A673 (cell line): ENCODE results near the gene INTS12. TPM values are rescaled to one million over a fixed set of nuclear protein-coding genes. Genes with fewer than 3 reads are reported as not detected.

ENCODE experiments used
- BruUV-seq: library from RNA; stranded (reverse); fragments of 400-500 nt; replicated peaks from 2 replicates; lab custom pipeline; 2021; lab: Mats Ljungman, UMichigan
- CTCF ChIA-PET: fragments of 300-600 bp; sonication (Branson Sonifier 250); formaldehyde crosslinking; loops from one replicate; lab custom pipeline; 2022; ENCODE audit warnings: antibody characterized with exemption; lab: Charles Lee
- POLR2A ChIA-PET: fragments of 300-600 bp; sonication (Branson Sonifier 250); formaldehyde crosslinking; loops from one replicate; lab custom pipeline; 2022; ENCODE audit warnings: antibody characterized with exemption; ENCODE audit not compliant: low non-redundant PET; lab: Charles Lee
- DNase-seq: peaks from one replicate; pipeline ENCODE4 v3.0.0-alpha.2; 2015; ENCODE audit warnings: low spot score
- H3K27ac ChIP-seq: fragments of 200-600 bp; sonication (generic); 2 replicates; pipeline ENCODE4 v1.5.1; 2016; ENCODE audit warnings: mixed run types, low read depth, mild to moderate bottlenecking, mixed read lengths, antibody characterized with exemption, low read length; ENCODE audit not compliant: poor library complexity, severe bottlenecking
- H3K27me3 ChIP-seq: fragments of 200-600 bp; sonication (generic); replicated peaks from 2 replicates; pipeline ENCODE4 v1.6.1; 2017; ENCODE audit warnings: mixed run types, low read depth, mild to moderate bottlenecking, mixed read lengths, antibody characterized with exemption, low read length; ENCODE audit not compliant: insufficient read depth, poor library complexity
- H3K36me3 ChIP-seq: fragments of 200-600 bp; sonication (generic); 2 replicates; pipeline ENCODE4 v1.6.1; 2016; ENCODE audit warnings: mixed run types, mild to moderate bottlenecking, mixed read lengths, antibody characterized with exemption, low read length; ENCODE audit not compliant: insufficient read depth, poor library complexity, severe bottlenecking
- H3K4me1 ChIP-seq: fragments of 200-600 bp; sonication (generic); 2 replicates; pipeline ENCODE4 v1.6.1; 2017; ENCODE audit warnings: mixed run types, mild to moderate bottlenecking, mixed read lengths, antibody characterized with exemption, low read length; ENCODE audit not compliant: insufficient read depth, poor library complexity, severe bottlenecking
- H3K4me3 ChIP-seq: fragments of 200-600 bp; sonication (generic); 2 replicates; pipeline ENCODE4 v1.5.1; 2016; ENCODE audit warnings: low read depth, mixed run types, mild to moderate bottlenecking, mixed read lengths, low read length; ENCODE audit not compliant: poor library complexity, severe bottlenecking
- H3K9me3 ChIP-seq: fragments of 200-600 bp; sonication (generic); 2 replicates; pipeline ENCODE4 v1.6.1; 2016; ENCODE audit warnings: mixed run types, low read depth, mild to moderate bottlenecking, mixed read lengths, antibody characterized with exemption, low read length; ENCODE audit not compliant: poor library complexity, severe bottlenecking
- EZH2 ChIP-seq: fragments of 200-600 bp; sonication (generic); IDR thresholded peaks from 2 replicates; pipeline ENCODE4 v1.6.1; 2017; ENCODE audit warnings: borderline replicate concordance, low read depth, mild to moderate bottlenecking, mixed read lengths, antibody characterized with exemption, low read length; ENCODE audit not compliant: poor library complexity, severe bottlenecking
- intact Hi-C: fragments of 100-400 bp; cut with micrococcal nuclease; formaldehyde crosslinking; loops from one replicate; pipeline ENCODE4 v1.10.0; 2022; ENCODE audit not compliant: unreplicated experiment
- total RNA-seq: library from RNA; stranded (reverse); gene quantifications from 2 replicates; pipeline ENCODE4 v1.2.3, GENCODE V29; 2021
- TF ChIP-seq, protein P1 (sequence below): fragments of 300-800, 200-600 bp; sonication (generic); conservative IDR thresholded peaks from 2 replicates; pipeline ENCODE4 v1.5.1; 2017; ENCODE audit warnings: low read depth, mild to moderate bottlenecking, antibody characterized with exemption, low read length, moderate library complexity, mixed read lengths

The INTS12 gene
- total RNA-seq, 1 experiment from 2014 or later: 28.3 TPM

- TF ChIP-seq, protein P1, sequence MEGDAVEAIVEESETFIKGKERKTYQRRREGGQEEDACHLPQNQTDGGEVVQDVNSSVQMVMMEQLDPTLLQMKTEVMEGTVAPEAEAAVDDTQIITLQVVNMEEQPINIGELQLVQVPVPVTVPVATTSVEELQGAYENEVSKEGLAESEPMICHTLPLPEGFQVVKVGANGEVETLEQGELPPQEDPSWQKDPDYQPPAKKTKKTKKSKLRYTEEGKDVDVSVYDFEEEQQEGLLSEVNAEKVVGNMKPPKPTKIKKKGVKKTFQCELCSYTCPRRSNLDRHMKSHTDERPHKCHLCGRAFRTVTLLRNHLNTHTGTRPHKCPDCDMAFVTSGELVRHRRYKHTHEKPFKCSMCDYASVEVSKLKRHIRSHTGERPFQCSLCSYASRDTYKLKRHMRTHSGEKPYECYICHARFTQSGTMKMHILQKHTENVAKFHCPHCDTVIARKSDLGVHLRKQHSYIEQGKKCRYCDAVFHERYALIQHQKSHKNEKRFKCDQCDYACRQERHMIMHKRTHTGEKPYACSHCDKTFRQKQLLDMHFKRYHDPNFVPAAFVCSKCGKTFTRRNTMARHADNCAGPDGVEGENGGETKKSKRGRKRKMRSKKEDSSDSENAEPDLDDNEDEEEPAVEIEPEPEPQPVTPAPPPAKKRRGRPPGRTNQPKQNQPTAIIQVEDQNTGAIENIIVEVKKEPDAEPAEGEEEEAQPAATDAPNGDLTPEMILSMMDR: no peak
- no peak for TF ChIP-seq EZH2
- Histone ChIP-seq H3K9me3 (no peaks in the 10 kb centered on the region), H3K36me3 (no peaks in the 10 kb centered on the region), H3K27ac (no peak overlapping the region), H3K27me3 (no peaks in the 10 kb centered on the region), H3K4me3 (no peak overlapping the region), H3K4me1 (no peaks in the 10 kb centered on the region)
- CTCF ChIA-PET: no interaction called here
- no TSS peak for BruUV-seq
- DNase-seq: no peak
- intact Hi-C loops: no loop called here
- POLR2A ChIA-PET: no interaction called here
These were observed 44.9 kb upstream of the INTS12 start for GRCh38 chr4:105753361-105753760.

GRCh38 chr4:105751718-105752299 is 43.3 kb upstream of the INTS12 start:
- DNase-seq: no peak
- H3K9me3 ChIP-seq: no peaks in the 10 kb centered on the region

GRCh38 chr4:105748222-105748621 is 39.7 kb upstream of the INTS12 start:
- POLR2A ChIA-PET: no interaction called here
- no peak overlapping the region for H3K27ac ChIP-seq
- no TSS peak for BruUV-seq
- H3K36me3 ChIP-seq: no peaks in the 10 kb centered on the region
- TF ChIP-seq, protein P1: no peak
- no peak for TF ChIP-seq EZH2
- no peaks in the 10 kb centered on the region for H3K4me1 ChIP-seq
- CTCF ChIA-PET: no interaction called here
- intact Hi-C loops: no loop called here
- DNase-seq: no peak
- no peak overlapping the region for H3K4me3 ChIP-seq
- no peaks in the 10 kb centered on the region for H3K27me3 ChIP-seq
- no peaks in the 10 kb centered on the region for H3K9me3 ChIP-seq

More at GRCh38 chr4:105751718-105752299, 43.3 kb upstream of the INTS12 start:
- Histone ChIP-seq H3K27me3 (no peaks in the 10 kb centered on the region), H3K27ac (no peak overlapping the region), H3K4me1 (no peaks in the 10 kb centered on the region), H3K4me3 (no peak overlapping the region), H3K36me3 (no peaks in the 10 kb centered on the region)
- TF ChIP-seq, protein P1: no peak
- TF ChIP-seq EZH2: no peak
- CTCF ChIA-PET: no interaction called here
- intact Hi-C loops: no loop called here
- POLR2A ChIA-PET: no interaction called here
- BruUV-seq: no TSS peak
